SK-N-SH treated with all-trans-retinoic acid at 6 μM for 48 hours (cell line): Measurements from ENCODE around the gene GBF1.
A peak's percentile ranks its signal among the peaks of the same experiment; 100 is the strongest.

ENCODE experiments used
- ATAC-seq: fragments of 200-7000 bp; cut with Tn5 transposase; 3 replicates; pipeline ENCODE4 v1.9.1; 2020; ENCODE audit warnings: mild to moderate bottlenecking, moderate library complexity
- ARNTL ChIP-seq: fragments of 450-650 bp; formaldehyde crosslinking; IDR thresholded peaks from 2 replicates; pipeline ENCODE4 v1.5.0; 2020; ENCODE audit warnings: low read depth, mild to moderate bottlenecking, moderate library complexity, borderline replicate concordance
- BACH2 ChIP-seq: fragments of 250-450 bp; sonication (Bioruptor Pico); IDR thresholded peaks from 2 replicates; pipeline ENCODE4 v1.9.0; 2021; ENCODE audit warnings: mild to moderate bottlenecking, borderline replicate concordance
- CSDC2 ChIP-seq: fragments of 250-450 bp; sonication (Bioruptor Pico); IDR thresholded peaks from 2 replicates; pipeline ENCODE4 v1.5.0; 2020; ENCODE audit warnings: mild to moderate bottlenecking, moderate library complexity
- ESRRG ChIP-seq: fragments of 250-450 bp; sonication (Bioruptor Pico); IDR thresholded peaks from 2 replicates; pipeline ENCODE4 v1.6.1; 2021; ENCODE audit warnings: mild to moderate bottlenecking
- GLIS3 ChIP-seq: fragments of 250-450 bp; sonication (Bioruptor Pico); IDR thresholded peaks from 2 replicates; pipeline ENCODE4 v1.5.0; 2020; ENCODE audit warnings: mild to moderate bottlenecking, moderate library complexity
- ISL1 ChIP-seq: fragments of 250-450 bp; sonication (Bioruptor Pico); IDR thresholded peaks from 2 replicates; pipeline ENCODE4 v2.1.2; 2022; ENCODE audit warnings: mild to moderate bottlenecking, moderate library complexity
- OSR1 ChIP-seq: fragments of 250-450 bp; sonication (Bioruptor Pico); IDR thresholded peaks from 2 replicates; pipeline ENCODE4 v1.8.0; 2022; ENCODE audit warnings: moderate library complexity, mild to moderate bottlenecking, inconsistent platforms
- PPARA ChIP-seq: fragments of 250-450 bp; sonication (Bioruptor Pico); IDR thresholded peaks from 2 replicates; pipeline ENCODE4 v1.5.0; 2020; ENCODE audit warnings: mild to moderate bottlenecking, borderline replicate concordance
- RARB ChIP-seq: fragments of 250-450 bp; sonication (Bioruptor Pico); IDR thresholded peaks from 2 replicates; pipeline ENCODE4 v1.8.0; 2021; ENCODE audit warnings: mild to moderate bottlenecking, moderate library complexity
- SNAI2 ChIP-seq: fragments of 250-450 bp; sonication (Bioruptor Pico); IDR thresholded peaks from 2 replicates; pipeline ENCODE4 v1.5.0; 2020; ENCODE audit warnings: mild to moderate bottlenecking, moderate library complexity
- TCF4 ChIP-seq: fragments of 250-450 bp; sonication (Bioruptor Pico); IDR thresholded peaks from 2 replicates; pipeline ENCODE4 v1.8.0; 2021; ENCODE audit warnings: mild to moderate bottlenecking, moderate library complexity, borderline replicate concordance
- TOX ChIP-seq: fragments of 250-450 bp; sonication (Bioruptor Pico); IDR thresholded peaks from 2 replicates; pipeline ENCODE4 v1.8.0; 2021; ENCODE audit warnings: mild to moderate bottlenecking, moderate library complexity, borderline replicate concordance
- ZC3H10 ChIP-seq: fragments of 250-450 bp; sonication (Bioruptor Pico); IDR thresholded peaks from 2 replicates; pipeline ENCODE4 v1.5.1; 2021; ENCODE audit warnings: mild to moderate bottlenecking, moderate library complexity
- ZFP3 ChIP-seq: fragments of 250-450 bp; sonication (Bioruptor Pico); IDR thresholded peaks from 2 replicates; pipeline ENCODE4 v1.5.0; 2020; ENCODE audit warnings: mild to moderate bottlenecking, moderate library complexity
- ZFP30 ChIP-seq: fragments of 450-650 bp; formaldehyde crosslinking; IDR thresholded peaks from 2 replicates; pipeline ENCODE4 v1.5.0; 2022; ENCODE audit warnings: mild to moderate bottlenecking, moderate library complexity
- ZNF565 ChIP-seq: fragments of 450-650 bp; formaldehyde crosslinking; conservative IDR thresholded peaks from 2 replicates; pipeline ENCODE4 v1.5.0; 2020; ENCODE audit warnings: low read depth, mild to moderate bottlenecking, moderate library complexity
- ZNF70 ChIP-seq: fragments of 450-650 bp; formaldehyde crosslinking; IDR thresholded peaks from 2 replicates; pipeline ENCODE4 v1.5.0; 2020; ENCODE audit warnings: mild to moderate bottlenecking, moderate library complexity
- ZNF8 ChIP-seq: fragments of 450-650 bp; formaldehyde crosslinking; IDR thresholded peaks from 2 replicates; pipeline ENCODE4 v1.5.0; 2020; ENCODE audit warnings: mild to moderate bottlenecking, moderate library complexity
- TF ChIP-seq, protein P1 (sequence below): fragments of 250-450 bp; sonication (Bioruptor Pico); IDR thresholded peaks from 2 replicates; pipeline ENCODE4 v1.5.1; 2020; ENCODE audit warnings: low read depth, mild to moderate bottlenecking, moderate library complexity
- TF ChIP-seq, protein P2 (sequence below): fragments of 250-450 bp; sonication (Bioruptor Pico); IDR thresholded peaks from 2 replicates; pipeline ENCODE4 v1.5.0; 2020; ENCODE audit warnings: mild to moderate bottlenecking, moderate library complexity
- TF ChIP-seq, protein P3 (sequence below): fragments of 250-450 bp; sonication (Bioruptor Pico); IDR thresholded peaks from 2 replicates; pipeline ENCODE4 v1.5.1; 2021; ENCODE audit warnings: mild to moderate bottlenecking, moderate library complexity
- TF ChIP-seq, protein P4 (sequence below): fragments of 250-450 bp; sonication (Bioruptor Pico); IDR thresholded peaks from 2 replicates; pipeline ENCODE4 v1.8.0; 2021; ENCODE audit warnings: low read depth, mild to moderate bottlenecking, moderate library complexity, borderline replicate concordance

GBF1 gene

DNA sequence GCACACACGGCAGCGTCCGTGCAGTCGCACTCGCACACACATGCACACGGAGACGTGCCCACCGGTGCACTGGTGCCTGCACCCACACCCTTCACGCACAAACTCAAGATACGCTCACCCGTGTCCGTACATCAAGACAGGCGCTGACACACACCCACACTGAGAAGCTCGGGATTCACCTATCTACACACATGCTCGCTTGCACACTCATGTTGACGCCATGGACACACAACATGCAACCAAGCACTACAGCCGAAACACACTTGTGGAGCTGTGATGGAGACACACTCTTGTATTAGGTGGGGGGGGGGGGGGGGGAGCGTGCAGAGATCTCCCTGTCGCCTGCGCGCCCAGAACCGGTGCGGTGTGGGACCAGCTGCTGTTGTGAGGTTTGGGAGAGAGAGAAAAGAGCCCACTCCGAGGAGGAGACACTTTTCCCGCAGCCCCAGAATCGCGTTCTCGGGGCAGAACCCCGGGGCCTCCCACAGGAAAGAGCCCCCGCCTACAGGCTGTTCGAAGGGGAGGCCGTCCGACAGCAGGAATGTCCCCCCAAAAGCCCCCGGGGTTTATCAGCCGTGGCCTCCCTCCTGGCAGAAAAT lies 149.6 kb downstream of the GBF1 start:
- TF ChIP-seq ZNF70 (no peak), ISL1 (CRISPR knock-in tag) (no peak), RARB (no peak), ZNF565 (CRISPR knock-in tag) (no peak)
- peak; percentile 8 for ATAC-seq

DNA sequence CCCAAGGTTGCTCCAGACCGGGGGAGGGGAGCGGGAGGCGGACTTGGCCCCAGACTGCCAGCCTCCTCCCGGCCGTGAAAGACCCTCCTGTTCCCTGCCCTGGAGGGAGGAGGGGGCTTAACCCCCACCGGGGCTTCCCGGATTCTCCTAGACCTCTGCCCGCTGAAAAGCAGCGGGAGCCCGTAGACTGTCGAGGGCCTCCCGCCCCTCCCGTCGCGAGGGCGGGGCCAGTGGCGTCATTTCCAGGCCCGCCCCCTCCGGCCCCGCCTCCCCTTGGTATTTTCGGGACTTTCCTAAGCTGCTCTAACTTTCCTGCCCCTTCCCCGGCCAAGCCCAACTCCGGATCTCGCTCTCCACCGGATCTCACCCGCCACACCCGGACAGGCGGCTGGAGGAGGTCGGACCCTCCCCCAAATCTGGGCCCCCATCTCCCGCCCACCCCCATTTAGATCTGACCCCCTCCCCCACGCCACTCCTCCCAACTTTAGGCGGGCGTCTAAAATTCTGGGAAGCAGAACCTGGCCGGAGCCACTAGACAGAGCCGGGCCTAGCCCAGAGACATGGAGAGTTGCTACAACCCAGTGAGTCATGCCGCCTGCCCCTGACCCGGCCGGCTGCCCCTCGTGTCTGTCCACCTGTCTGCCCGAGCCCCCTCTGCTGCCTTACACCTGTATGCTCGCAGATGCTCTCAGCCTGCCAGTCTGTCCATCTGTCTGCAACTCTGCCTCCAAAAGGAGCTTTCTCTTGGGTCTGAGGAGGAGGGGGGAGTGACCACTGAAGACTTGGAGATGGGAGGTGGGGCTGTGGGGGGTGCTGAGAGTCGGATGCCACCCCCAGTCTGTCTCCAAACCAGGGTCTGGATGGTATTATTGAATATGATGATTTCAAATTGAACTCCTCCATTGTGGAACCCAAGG lies 150.3 kb downstream of the GBF1 start, which contains the start of gene NFKB2:
TSS of gene NFKB2 (plus strand) at position 306 of the 917 bp plus-strand sequence. CDS start at position 561, 255 bp downstream.
- TF ChIP-seq ZNF70, result no peak
- TF ChIP-seq ARNTL (CRISPR knock-in tag), result no peak
- no peak for TF ChIP-seq ZFP30 (CRISPR knock-in tag)
- TF ChIP-seq ZNF8, result no peak
- TF ChIP-seq ZC3H10 (CRISPR knock-in tag), result no peak
- TF ChIP-seq ZFP3 (CRISPR knock-in tag), result no peak
- TF ChIP-seq CSDC2, result no peak
- TF ChIP-seq, protein P1, sequence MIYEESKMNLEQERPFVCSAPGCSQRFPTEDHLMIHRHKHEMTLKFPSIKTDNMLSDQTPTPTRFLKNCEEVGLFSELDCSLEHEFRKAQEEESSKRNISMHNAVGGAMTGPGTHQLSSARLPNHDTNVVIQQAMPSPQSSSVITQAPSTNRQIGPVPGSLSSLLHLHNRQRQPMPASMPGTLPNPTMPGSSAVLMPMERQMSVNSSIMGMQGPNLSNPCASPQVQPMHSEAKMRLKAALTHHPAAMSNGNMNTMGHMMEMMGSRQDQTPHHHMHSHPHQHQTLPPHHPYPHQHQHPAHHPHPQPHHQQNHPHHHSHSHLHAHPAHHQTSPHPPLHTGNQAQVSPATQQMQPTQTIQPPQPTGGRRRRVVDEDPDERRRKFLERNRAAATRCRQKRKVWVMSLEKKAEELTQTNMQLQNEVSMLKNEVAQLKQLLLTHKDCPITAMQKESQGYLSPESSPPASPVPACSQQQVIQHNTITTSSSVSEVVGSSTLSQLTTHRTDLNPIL (CRISPR knock-in tag), result no peak
- no peak for TF ChIP-seq PPARA
- TF ChIP-seq TOX (CRISPR knock-in tag), result no peak
- no peak for TF ChIP-seq TCF4 (CRISPR knock-in tag)
- TF ChIP-seq ZNF565 (CRISPR knock-in tag), result no peak
- TF ChIP-seq ESRRG (CRISPR knock-in tag), result no peak
- no peak for TF ChIP-seq BACH2 (CRISPR knock-in tag)
- TF ChIP-seq ISL1 (CRISPR knock-in tag), result no peak
- TF ChIP-seq GLIS3, result no peak
- no peak for TF ChIP-seq OSR1 (CRISPR knock-in tag)
- TF ChIP-seq SNAI2 (CRISPR knock-in tag), result no peak
- TF ChIP-seq, protein P2, sequence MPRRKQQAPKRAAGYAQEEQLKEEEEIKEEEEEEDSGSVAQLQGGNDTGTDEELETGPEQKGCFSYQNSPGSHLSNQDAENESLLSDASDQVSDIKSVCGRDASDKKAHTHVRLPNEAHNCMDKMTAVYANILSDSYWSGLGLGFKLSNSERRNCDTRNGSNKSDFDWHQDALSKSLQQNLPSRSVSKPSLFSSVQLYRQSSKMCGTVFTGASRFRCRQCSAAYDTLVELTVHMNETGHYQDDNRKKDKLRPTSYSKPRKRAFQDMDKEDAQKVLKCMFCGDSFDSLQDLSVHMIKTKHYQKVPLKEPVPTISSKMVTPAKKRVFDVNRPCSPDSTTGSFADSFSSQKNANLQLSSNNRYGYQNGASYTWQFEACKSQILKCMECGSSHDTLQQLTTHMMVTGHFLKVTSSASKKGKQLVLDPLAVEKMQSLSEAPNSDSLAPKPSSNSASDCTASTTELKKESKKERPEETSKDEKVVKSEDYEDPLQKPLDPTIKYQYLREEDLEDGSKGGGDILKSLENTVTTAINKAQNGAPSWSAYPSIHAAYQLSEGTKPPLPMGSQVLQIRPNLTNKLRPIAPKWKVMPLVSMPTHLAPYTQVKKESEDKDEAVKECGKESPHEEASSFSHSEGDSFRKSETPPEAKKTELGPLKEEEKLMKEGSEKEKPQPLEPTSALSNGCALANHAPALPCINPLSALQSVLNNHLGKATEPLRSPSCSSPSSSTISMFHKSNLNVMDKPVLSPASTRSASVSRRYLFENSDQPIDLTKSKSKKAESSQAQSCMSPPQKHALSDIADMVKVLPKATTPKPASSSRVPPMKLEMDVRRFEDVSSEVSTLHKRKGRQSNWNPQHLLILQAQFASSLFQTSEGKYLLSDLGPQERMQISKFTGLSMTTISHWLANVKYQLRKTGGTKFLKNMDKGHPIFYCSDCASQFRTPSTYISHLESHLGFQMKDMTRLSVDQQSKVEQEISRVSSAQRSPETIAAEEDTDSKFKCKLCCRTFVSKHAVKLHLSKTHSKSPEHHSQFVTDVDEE (CRISPR knock-in tag), result no peak
- TF ChIP-seq, protein P3, sequence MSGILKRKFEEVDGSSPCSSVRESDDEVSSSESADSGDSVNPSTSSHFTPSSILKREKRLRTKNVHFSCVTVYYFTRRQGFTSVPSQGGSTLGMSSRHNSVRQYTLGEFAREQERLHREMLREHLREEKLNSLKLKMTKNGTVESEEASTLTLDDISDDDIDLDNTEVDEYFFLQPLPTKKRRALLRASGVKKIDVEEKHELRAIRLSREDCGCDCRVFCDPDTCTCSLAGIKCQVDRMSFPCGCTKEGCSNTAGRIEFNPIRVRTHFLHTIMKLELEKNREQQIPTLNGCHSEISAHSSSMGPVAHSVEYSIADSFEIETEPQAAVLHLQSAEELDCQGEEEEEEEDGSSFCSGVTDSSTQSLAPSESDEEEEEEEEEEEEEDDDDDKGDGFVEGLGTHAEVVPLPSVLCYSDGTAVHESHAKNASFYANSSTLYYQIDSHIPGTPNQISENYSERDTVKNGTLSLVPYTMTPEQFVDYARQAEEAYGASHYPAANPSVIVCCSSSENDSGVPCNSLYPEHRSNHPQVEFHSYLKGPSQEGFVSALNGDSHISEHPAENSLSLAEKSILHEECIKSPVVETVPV (CRISPR knock-in tag), result no peak
- ATAC-seq, result peak; percentile 65

DNA sequence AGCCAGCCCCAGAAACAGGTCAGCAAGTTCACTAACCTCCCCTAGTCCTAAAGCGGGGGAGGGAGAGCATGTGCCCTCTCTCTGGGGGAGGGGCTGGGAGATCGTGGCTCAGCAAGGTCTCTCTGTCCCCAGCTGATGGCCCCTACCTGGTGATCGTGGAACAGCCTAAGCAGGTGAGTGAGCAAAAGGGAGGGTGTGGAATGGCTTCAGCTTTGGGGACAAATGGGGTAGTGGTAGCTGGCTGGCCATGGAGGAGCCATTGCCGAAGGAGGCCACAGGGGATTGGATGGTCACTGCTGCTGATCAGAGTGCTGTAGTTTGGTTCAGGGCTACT lies 151.0 kb downstream of the GBF1 start:
- TF ChIP-seq ZNF565 (CRISPR knock-in tag) (no peak), OSR1 (CRISPR knock-in tag) (no peak), ESRRG (CRISPR knock-in tag) (no peak), TCF4 (CRISPR knock-in tag) (no peak), ZFP3 (CRISPR knock-in tag) (no peak), ZNF8 (no peak)
- ATAC-seq, result no peak

DNA sequence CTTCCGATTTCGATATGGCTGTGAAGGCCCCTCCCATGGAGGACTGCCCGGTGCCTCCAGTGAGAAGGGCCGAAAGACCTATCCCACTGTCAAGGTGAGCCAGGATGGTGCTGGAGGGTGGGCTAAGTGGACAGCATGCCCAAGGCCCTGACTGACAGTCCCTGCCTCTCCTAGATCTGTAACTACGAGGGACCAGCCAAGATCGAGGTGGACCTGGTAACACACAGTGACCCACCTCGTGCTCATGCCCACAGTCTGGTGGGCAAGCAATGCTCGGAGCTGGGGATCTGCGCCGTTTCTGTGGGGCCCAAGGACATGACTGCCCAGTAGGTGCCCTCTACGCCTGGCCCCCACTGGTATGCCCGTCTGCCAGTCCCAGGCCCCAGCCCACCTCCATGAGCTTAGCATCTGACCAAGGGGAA lies 151.4 kb downstream of the GBF1 start:
- TF ChIP-seq TCF4 (CRISPR knock-in tag) (no peak), ESRRG (CRISPR knock-in tag) (no peak), CSDC2 (no peak), OSR1 (CRISPR knock-in tag) (no peak), ARNTL (CRISPR knock-in tag) (no peak), GLIS3 (no peak), PPARA (no peak), ZFP30 (CRISPR knock-in tag) (no peak), SNAI2 (CRISPR knock-in tag) (no peak), ZC3H10 (CRISPR knock-in tag) (no peak), ZNF8 (no peak), ISL1 (CRISPR knock-in tag) (no peak), TOX (CRISPR knock-in tag) (no peak)
- TF ChIP-seq, protein P4, sequence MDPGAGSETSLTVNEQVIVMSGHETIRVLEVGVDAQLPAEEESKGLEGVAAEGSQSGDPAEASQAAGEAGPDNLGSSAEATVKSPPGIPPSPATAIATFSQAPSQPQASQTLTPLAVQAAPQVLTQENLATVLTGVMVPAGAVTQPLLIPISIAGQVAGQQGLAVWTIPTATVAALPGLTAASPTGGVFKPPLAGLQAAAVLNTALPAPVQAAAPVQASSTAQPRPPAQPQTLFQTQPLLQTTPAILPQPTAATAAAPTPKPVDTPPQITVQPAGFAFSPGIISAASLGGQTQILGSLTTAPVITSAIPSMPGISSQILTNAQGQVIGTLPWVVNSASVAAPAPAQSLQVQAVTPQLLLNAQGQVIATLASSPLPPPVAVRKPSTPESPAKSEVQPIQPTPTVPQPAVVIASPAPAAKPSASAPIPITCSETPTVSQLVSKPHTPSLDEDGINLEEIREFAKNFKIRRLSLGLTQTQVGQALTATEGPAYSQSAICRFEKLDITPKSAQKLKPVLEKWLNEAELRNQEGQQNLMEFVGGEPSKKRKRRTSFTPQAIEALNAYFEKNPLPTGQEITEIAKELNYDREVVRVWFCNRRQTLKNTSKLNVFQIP (CRISPR knock-in tag), result no peak
- TF ChIP-seq, protein P1 (CRISPR knock-in tag), result no peak
- TF ChIP-seq, protein P3 (CRISPR knock-in tag), result no peak
- no peak for ATAC-seq
